GM19351 (cell line): ENCODE data around the gene ALG11.
A peak's percentile ranks its signal among the peaks of the same experiment; 100 is the strongest.

Experiments used
- ATAC-seq: cut with Tn5 transposase; IDR thresholded peaks from one replicate; pipeline ENCODE4 v1.9.1; 2021; ENCODE audit warnings: mild to moderate bottlenecking, moderate library complexity; ENCODE audit not compliant: unreplicated experiment

The ALG11 gene

GRCh38 chr13:51997186-51997585 is 15.0 kb upstream of the ALG11 start:
- no peak for ATAC-seq

GRCh38 chr13:51997641-51998330 is 14.4 kb upstream of the ALG11 start:
- ATAC-seq, result no peak

- ATAC-seq, result no peak
Observed at GRCh38 chr13:51998723-51999509, 13.3 kb upstream of the ALG11 start.

GRCh38 chr13:51999510-51999911 is 12.7 kb upstream of the ALG11 start:
- ATAC-seq, result no peak

GRCh38 chr13:51999921-52000320 is 12.3 kb upstream of the ALG11 start:
- no peak for ATAC-seq

GRCh38 chr13:52001120-52001731 is 11.0 kb upstream of the ALG11 start:
- peak; percentile 92 for ATAC-seq

- ATAC-seq, result no peak
Observed at GRCh38 chr13:52002361-52002760, 9.8 kb upstream of the ALG11 start.

- no peak for ATAC-seq
Observed at GRCh38 chr13:52003541-52003940, 8.7 kb upstream of the ALG11 start.

- no peak for ATAC-seq
Observed at GRCh38 chr13:52004511-52005170, 7.6 kb upstream of the ALG11 start.

- ATAC-seq, result no peak
Observed at GRCh38 chr13:52005841-52006522, 6.2 kb upstream of the ALG11 start.

- no peak for ATAC-seq
Observed at GRCh38 chr13:52006523-52007245, 5.5 kb upstream of the ALG11 start.

- no peak for ATAC-seq
Observed at GRCh38 chr13:52009946-52010345, 2.3 kb upstream of the ALG11 start.

- ATAC-seq, result no peak
Observed at GRCh38 chr13:52010890-52011631, 1.1 kb upstream of the ALG11 start, which contains the start of gene ATP7B. TSS of gene ATP7B (minus strand) at chr13:52011450. CDS start at chr13:52011337, 113 bp downstream.

- ATAC-seq, result no peak
Observed at GRCh38 chr13:52012512-52012836, 276 bp downstream of the ALG11 start.

GRCh38 chr13:52016296-52016695 is 4.1 kb downstream of the ALG11 start:
- ATAC-seq, result no peak

- ATAC-seq, result no peak
Observed at GRCh38 chr13:52020191-52020590, 8.0 kb downstream of the ALG11 start.

GRCh38 chr13:52022356-52022755 is 10.2 kb downstream of the ALG11 start:
- no peak for ATAC-seq

- ATAC-seq, result no peak
Observed at GRCh38 chr13:52024481-52024880, 12.3 kb downstream of the ALG11 start, which contains the start of gene UTP14C. TSS of gene UTP14C (plus strand) at chr13:52024691. CDS start at chr13:52028805, 4,114 bp downstream.

- no peak for ATAC-seq
Observed at GRCh38 chr13:52025475-52026245, 13.5 kb downstream of the ALG11 start.
